HepG2 (cell line): ENCODE results near the gene ARTN. TPM values are rescaled to one million over a fixed set of nuclear protein-coding genes. Genes with fewer than 3 reads are reported as not detected.

Experiments
- ASH2L ChIP-seq: fragments of 300-600, 200-600 bp; sonication (generic); IDR thresholded peaks from 2 replicates; pipeline ENCODE4 v1.7.0; 2017; ENCODE audit warnings: low read depth, mild to moderate bottlenecking, moderate library complexity, mixed read lengths, low read length; ENCODE audit not compliant: insufficient read length
- HNF4A ChIP-seq: sonication (generic); formaldehyde crosslinking; IDR thresholded peaks from 2 replicates; pipeline ENCODE4 v1.4.0; 2020; ENCODE audit warnings: missing genetic modification reagents
- KIAA2018 ChIP-seq: sonication (generic); formaldehyde crosslinking; IDR thresholded peaks from 2 replicates; pipeline ENCODE4 v1.5.0; 2020; ENCODE audit warnings: mild to moderate bottlenecking, missing genetic modification reagents, borderline replicate concordance
- polyA plus RNA-seq, 8 experiments: library from polyadenylated mRNA; depleted of rRNA in 3 of 8; stranded (reverse) in 7 of 8; unstranded in 1 of 8; fragments of >200 nt; fragmentation: Illumina TruSeq in 4 of 8; extraction: Trizol in 4 of 8; gene quantifications; 2 replicates each; pipeline versions ENCODE4 v1.2.1 to v1.2.3, GENCODE V29; 2011 to 2016; ENCODE audit warnings: low read depth in 4 of 8, missing spikeins in 1 of 8, mixed read lengths in 1 of 8; ENCODE audit not compliant: insufficient read depth in 1 of 8
- total RNA-seq, 5 experiments: library from RNA; depleted of rRNA; stranded (reverse); fragments of >200 nt; fragmentation: Illumina TruSeq; extraction: Trizol; gene quantifications; 2 replicates each; pipeline ENCODE4 v1.2.3, GENCODE V29; 2016; ENCODE audit warnings: low read depth in 1 of 5
- TF ChIP-seq, protein P1 (sequence below): sonication (generic); formaldehyde crosslinking; IDR thresholded peaks from 2 replicates; pipeline ENCODE4 v1.4.0; 2020; ENCODE audit warnings: mild to moderate bottlenecking, missing genetic modification reagents
- TF ChIP-seq, protein P2 (sequence below): sonication (generic); formaldehyde crosslinking; IDR thresholded peaks from 2 replicates; pipeline ENCODE4 v1.4.0; 2020; ENCODE audit warnings: missing genetic modification reagents, borderline replicate concordance
- TF ChIP-seq, protein P3 (sequence below): sonication (generic); formaldehyde crosslinking; IDR thresholded peaks from 2 replicates; pipeline ENCODE4 v1.5.1; 2020; ENCODE audit warnings: mild to moderate bottlenecking, missing genetic modification reagents

ARTN gene
- total and polyA plus RNA-seq, 2 of the 13 experiments (the other 11 are each of a cell fraction or from before 2014, with no cell fraction given), result 0.11 to 0.62 TPM

GRCh38 chr1:43890815-43891214, 42.8 kb upstream of the ARTN start (continued):
- TF ChIP-seq, protein P1, sequence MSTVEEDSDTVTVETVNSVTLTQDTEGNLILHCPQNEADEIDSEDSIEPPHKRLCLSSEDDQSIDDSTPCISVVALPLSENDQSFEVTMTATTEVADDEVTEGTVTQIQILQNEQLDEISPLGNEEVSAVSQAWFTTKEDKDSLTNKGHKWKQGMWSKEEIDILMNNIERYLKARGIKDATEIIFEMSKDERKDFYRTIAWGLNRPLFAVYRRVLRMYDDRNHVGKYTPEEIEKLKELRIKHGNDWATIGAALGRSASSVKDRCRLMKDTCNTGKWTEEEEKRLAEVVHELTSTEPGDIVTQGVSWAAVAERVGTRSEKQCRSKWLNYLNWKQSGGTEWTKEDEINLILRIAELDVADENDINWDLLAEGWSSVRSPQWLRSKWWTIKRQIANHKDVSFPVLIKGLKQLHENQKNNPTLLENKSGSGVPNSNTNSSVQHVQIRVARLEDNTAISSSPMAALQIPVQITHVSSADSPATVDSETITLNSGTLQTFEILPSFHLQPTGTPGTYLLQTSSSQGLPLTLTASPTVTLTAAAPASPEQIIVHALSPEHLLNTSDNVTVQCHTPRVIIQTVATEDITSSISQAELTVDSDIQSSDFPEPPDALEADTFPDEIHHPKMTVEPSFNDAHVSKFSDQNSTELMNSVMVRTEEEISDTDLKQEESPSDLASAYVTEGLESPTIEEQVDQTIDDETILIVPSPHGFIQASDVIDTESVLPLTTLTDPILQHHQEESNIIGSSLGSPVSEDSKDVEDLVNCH (CRISPR knock-in tag), result no peak
- TF ChIP-seq, protein P2, sequence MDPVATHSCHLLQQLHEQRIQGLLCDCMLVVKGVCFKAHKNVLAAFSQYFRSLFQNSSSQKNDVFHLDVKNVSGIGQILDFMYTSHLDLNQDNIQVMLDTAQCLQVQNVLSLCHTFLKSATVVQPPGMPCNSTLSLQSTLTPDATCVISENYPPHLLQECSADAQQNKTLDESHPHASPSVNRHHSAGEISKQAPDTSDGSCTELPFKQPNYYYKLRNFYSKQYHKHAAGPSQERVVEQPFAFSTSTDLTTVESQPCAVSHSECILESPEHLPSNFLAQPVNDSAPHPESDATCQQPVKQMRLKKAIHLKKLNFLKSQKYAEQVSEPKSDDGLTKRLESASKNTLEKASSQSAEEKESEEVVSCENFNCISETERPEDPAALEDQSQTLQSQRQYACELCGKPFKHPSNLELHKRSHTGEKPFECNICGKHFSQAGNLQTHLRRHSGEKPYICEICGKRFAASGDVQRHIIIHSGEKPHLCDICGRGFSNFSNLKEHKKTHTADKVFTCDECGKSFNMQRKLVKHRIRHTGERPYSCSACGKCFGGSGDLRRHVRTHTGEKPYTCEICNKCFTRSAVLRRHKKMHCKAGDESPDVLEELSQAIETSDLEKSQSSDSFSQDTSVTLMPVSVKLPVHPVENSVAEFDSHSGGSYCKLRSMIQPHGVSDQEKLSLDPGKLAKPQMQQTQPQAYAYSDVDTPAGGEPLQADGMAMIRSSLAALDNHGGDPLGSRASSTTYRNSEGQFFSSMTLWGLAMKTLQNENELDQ (CRISPR knock-in tag), result no peak
- TF ChIP-seq, protein P3, sequence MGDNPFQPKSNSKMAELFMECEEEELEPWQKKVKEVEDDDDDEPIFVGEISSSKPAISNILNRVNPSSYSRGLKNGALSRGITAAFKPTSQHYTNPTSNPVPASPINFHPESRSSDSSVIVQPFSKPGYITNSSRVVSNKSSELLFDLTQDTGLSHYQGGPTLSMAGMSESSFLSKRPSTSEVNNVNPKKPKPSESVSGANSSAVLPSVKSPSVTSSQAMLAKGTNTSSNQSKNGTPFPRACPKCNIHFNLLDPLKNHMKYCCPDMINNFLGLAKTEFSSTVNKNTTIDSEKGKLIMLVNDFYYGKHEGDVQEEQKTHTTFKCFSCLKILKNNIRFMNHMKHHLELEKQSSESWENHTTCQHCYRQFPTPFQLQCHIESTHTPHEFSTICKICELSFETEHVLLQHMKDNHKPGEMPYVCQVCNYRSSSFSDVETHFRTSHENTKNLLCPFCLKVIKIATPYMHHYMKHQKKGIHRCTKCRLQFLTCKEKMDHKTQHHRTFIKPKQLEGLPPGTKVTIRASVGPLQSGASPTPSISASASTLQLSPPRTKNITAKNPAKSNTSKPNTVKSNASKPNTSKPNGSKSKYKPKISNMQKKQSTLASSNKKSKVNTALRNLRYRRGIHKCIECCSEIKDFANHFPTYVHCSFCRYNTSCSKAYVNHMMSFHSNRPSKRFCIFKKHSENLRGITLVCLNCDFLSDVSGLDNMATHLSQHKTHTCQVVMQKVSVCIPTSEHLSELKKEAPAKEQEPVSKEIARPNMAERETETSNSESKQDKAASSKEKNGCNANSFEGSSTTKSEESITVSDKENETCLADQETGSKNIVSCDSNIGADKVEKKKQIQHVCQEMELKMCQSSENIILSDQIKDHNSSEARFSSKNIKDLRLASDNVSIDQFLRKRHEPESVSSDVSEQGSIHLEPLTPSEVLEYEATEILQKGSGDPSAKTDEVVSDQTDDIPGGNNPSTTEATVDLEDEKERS, result no peak
- TF ChIP-seq ASH2L (no peak), KIAA2018 (CRISPR knock-in tag) (no peak), HNF4A (CRISPR knock-in tag) (no peak)
